ENCODE measurements around the gene TCN2. TPM values are rescaled to one million over a fixed set of nuclear protein-coding genes. Genes with fewer than 3 reads are reported as not detected.
A peak's percentile ranks its signal among the peaks of the same experiment; 100 is the strongest.

Gene TCN2
- total RNA-seq, 6 experiments from 2014 or later = 2.3 to 3.2 (median 2.9) TPM

GRCh38 chr22:30601464-30601863 lies 5.5 kb upstream of the TCN2 start:
- Mint-ChIP-seq H3K27me3 (ENCODE audit: insufficient read depth) (peaks cover 5% of the 10 kb centered on the region), H3K4me1 (ENCODE audit: low read depth) (peaks cover 13% of the 10 kb centered on the region), H3K27ac (no peak overlapping the region), H3K36me3 (ENCODE audit: low read depth) (peaks cover 3% of the 10 kb centered on the region; the same call in 1 of the 2 replicates), H3K4me3 (no peak overlapping the region), H3K9me3 (no peaks in the 10 kb centered on the region)
- no peak for DNase-seq
- no peak for TF ChIP-seq CTCF (IDR thresholded peaks at IDR 0.05)

- peak; percentile 66 for TF ChIP-seq CTCF (IDR thresholded peaks at IDR 0.05)
- no peak overlapping the region for H3K4me3 Mint-ChIP-seq
- H3K27ac Mint-ChIP-seq = no peak overlapping the region
- H3K9me3 Mint-ChIP-seq = no peaks in the 10 kb centered on the region
- DNase-seq = peak; percentile 42
- peaks cover 3% of the 10 kb centered on the region; the same call in 1 of the 2 replicates for H3K36me3 Mint-ChIP-seq (ENCODE audit: low read depth)
- H3K27me3 Mint-ChIP-seq (ENCODE audit: insufficient read depth) = peaks cover 5% of the 10 kb centered on the region
- peaks cover 17% of the 10 kb centered on the region for H3K4me1 Mint-ChIP-seq (ENCODE audit: low read depth)
Observed at GRCh38 chr22:30602049-30602448, 4.9 kb upstream of the TCN2 start.

GRCh38 chr22:30603801-30604200 lies 3.2 kb upstream of the TCN2 start:
- Mint-ChIP-seq H3K27ac (no peak overlapping the region), H3K9me3 (no peaks in the 10 kb centered on the region)
- TF ChIP-seq CTCF (IDR thresholded peaks at IDR 0.05) = no peak

GRCh38 chr22:30604723-30605122 lies 2.3 kb upstream of the TCN2 start:
- no peak for DNase-seq
- Mint-ChIP-seq H3K27ac (no peak overlapping the region), H3K9me3 (no peaks in the 10 kb centered on the region), H3K4me1 (ENCODE audit: low read depth) (peaks cover 36% of the 10 kb centered on the region), H3K36me3 (ENCODE audit: low read depth) (no peaks in the 10 kb centered on the region), H3K4me3 (no peak overlapping the region), H3K27me3 (ENCODE audit: insufficient read depth) (peaks cover 5% of the 10 kb centered on the region)
- TF ChIP-seq CTCF (IDR thresholded peaks at IDR 0.05) = no peak

More at GRCh38 chr22:30603801-30604200, 3.2 kb upstream of the TCN2 start:
- H3K36me3 Mint-ChIP-seq (ENCODE audit: low read depth) = no peaks in the 10 kb centered on the region
- H3K4me1 Mint-ChIP-seq (ENCODE audit: low read depth) = peaks cover 27% of the 10 kb centered on the region
- DNase-seq = no peak
- H3K27me3 Mint-ChIP-seq (ENCODE audit: insufficient read depth) = peaks cover 5% of the 10 kb centered on the region
- H3K4me3 Mint-ChIP-seq = no peak overlapping the region

- peak; percentile 89 for TF ChIP-seq CTCF (IDR thresholded peaks at IDR 0.05)
- H3K4me3 Mint-ChIP-seq = peak overlapping the region; percentile 88
- H3K27me3 Mint-ChIP-seq (ENCODE audit: insufficient read depth) = peaks cover 5% of the 10 kb centered on the region
- peak; percentile 39 for DNase-seq
- H3K4me1 Mint-ChIP-seq (ENCODE audit: low read depth) = peaks cover 44% of the 10 kb centered on the region
- no peaks in the 10 kb centered on the region for H3K36me3 Mint-ChIP-seq (ENCODE audit: low read depth)
- peak overlapping the region; percentile 26; the same call in 1 of the 2 replicates for H3K27ac Mint-ChIP-seq
- no peaks in the 10 kb centered on the region for H3K9me3 Mint-ChIP-seq
Observed at GRCh38 chr22:30605449-30606110, 1.4 kb upstream of the TCN2 start.
